Right atrium auricular region (tissue), 2 donors: Measurements from ENCODE around the gene MT3. TPM values are rescaled to one million over a fixed set of nuclear protein-coding genes. Genes with fewer than 3 reads are reported as not detected.

ENCODE experiments used
- DNase-seq: peaks from one replicate; pipeline ENCODE4 v3.0.0-alpha.2; 2019; ENCODE audit warnings: low spot score
- H3K27ac ChIP-seq, 2 donors: fragments of 200-600 bp; sonication (generic); 1 replicate in 1 of 2; 2 replicates in 1 of 2; pipeline ENCODE4 v1.5.1; 2016 to 2019
- H3K27me3 ChIP-seq, 2 donors: fragments of 200-600 bp; sonication (generic); one replicate each; pipeline versions ENCODE4 v1.5.1 to v1.6.0; 2017 to 2019
- H3K36me3 ChIP-seq: fragments of 200-600 bp; sonication (generic); one replicate; pipeline ENCODE4 v1.5.1; 2016
- H3K4me1 ChIP-seq, 2 donors: fragments of 200-600 bp; sonication (generic); one replicate each; pipeline versions ENCODE4 v1.5.1 to v1.6.0; 2017 to 2019
- H3K4me3 ChIP-seq, 2 donors: fragments of 200-600 bp; sonication (generic); 1 replicate in 1 of 2; 2 replicates in 1 of 2; pipeline ENCODE4 v1.5.1; 2017 to 2019; ENCODE audit warnings: mild to moderate bottlenecking in 1 of 2, moderate library complexity in 1 of 2
- H3K9me3 ChIP-seq, 2 donors: fragments of 200-600 bp; sonication (generic); one replicate each; pipeline ENCODE4 v1.5.1; 2019
- CTCF ChIP-seq, 2 donors: fragments of 200-600 bp; sonication (generic); IDR thresholded peaks; one replicate each; pipeline ENCODE4 v1.5.1; 2019; ENCODE audit warnings: antibody characterized with exemption in 2 of 2
- total RNA-seq, 2 donors: library from RNA; depleted of rRNA; stranded (reverse); fragments of >200 nt; gene quantifications; one replicate each; pipeline ENCODE4 v1.1.0, GENCODE V29; 2016

Gene MT3
- total RNA-seq, 2 donors from 2014 or later, result not detected

- peak in 1 of 2 donors; percentile 8 for TF ChIP-seq CTCF (IDR thresholded peaks at IDR 0.05)
- no peaks in the 10 kb centered on the region for H3K9me3 ChIP-seq
- H3K4me3 ChIP-seq, result peak overlapping the region; percentile 60 to 70
- peaks cover 0 to 63% of the 10 kb centered on the region in 2 donors for H3K4me1 ChIP-seq
- H3K36me3 ChIP-seq, result no peaks in the 10 kb centered on the region
- peak overlapping the region; percentile 92 to 98 for H3K27ac ChIP-seq
- peak; percentile 85 for DNase-seq
- H3K27me3 ChIP-seq, result no peaks in the 10 kb centered on the region
Observed at GRCh38 chr16:56609463-56609921, 20.2 kb downstream of the MT3 start.

- H3K27me3 ChIP-seq, result no peaks in the 10 kb centered on the region
- H3K9me3 ChIP-seq, result no peaks in the 10 kb centered on the region
- no peak for TF ChIP-seq CTCF (IDR thresholded peaks at IDR 0.05)
- H3K4me1 ChIP-seq, result peaks cover 0 to 63% of the 10 kb centered on the region in 2 donors
- H3K4me3 ChIP-seq, result peak overlapping the region; percentile 60 to 70
- H3K36me3 ChIP-seq, result no peaks in the 10 kb centered on the region
- DNase-seq, result peak; percentile 85
- peak overlapping the region; percentile 92 to 98 for H3K27ac ChIP-seq
Observed at GRCh38 chr16:56610017-56610608, 20.8 kb downstream of the MT3 start.

- DNase-seq, result no peak
- Histone ChIP-seq H3K9me3 (no peaks in the 10 kb centered on the region), H3K27me3 (no peaks in the 10 kb centered on the region), H3K27ac (peak overlapping the region; percentile 92 to 98), H3K4me3 (peak overlapping the region in 1 of 2 donors; percentile 70), H3K4me1 (peaks cover 0 to 61% of the 10 kb centered on the region in 2 donors), H3K36me3 (no peaks in the 10 kb centered on the region)
- TF ChIP-seq CTCF (IDR thresholded peaks at IDR 0.05), result no peak
Observed at GRCh38 chr16:56610609-56611111, 21.3 kb downstream of the MT3 start.

- peaks cover 0 to 54% of the 10 kb centered on the region in 2 donors for H3K4me1 ChIP-seq
- H3K27me3 ChIP-seq, result no peaks in the 10 kb centered on the region
- H3K36me3 ChIP-seq, result no peaks in the 10 kb centered on the region
- peak overlapping the region; percentile 92 to 98 for H3K27ac ChIP-seq
- H3K4me3 ChIP-seq, result no peak overlapping the region
- TF ChIP-seq CTCF (IDR thresholded peaks at IDR 0.05), result no peak
- peak; percentile 91 for DNase-seq
- H3K9me3 ChIP-seq, result no peaks in the 10 kb centered on the region
Observed at GRCh38 chr16:56611281-56611833, 22.0 kb downstream of the MT3 start.

GRCh38 chr16:56613706-56614105, 24.4 kb downstream of the MT3 start:
- TF ChIP-seq CTCF (IDR thresholded peaks at IDR 0.05), result no peak
- Histone ChIP-seq H3K36me3 (no peaks in the 10 kb centered on the region), H3K4me1 (peaks cover 0 to 55% of the 10 kb centered on the region in 2 donors), H3K27me3 (no peaks in the 10 kb centered on the region), H3K9me3 (no peaks in the 10 kb centered on the region), H3K27ac (no peak overlapping the region), H3K4me3 (no peak overlapping the region)
- no peak for DNase-seq
